ENCODE data around the gene HOXB5. TPM values are rescaled to one million over a fixed set of nuclear protein-coding genes. Genes with fewer than 3 reads are reported as not detected.

HOXB5 gene
- polyA plus RNA-seq (ENCODE audit: insufficient read length in 10 of 10), result 1 to 10 TPM in 8 of 10 donors, under 1 TPM in 2; 0.60 to 7.2 (median 3.0) TPM
- long read RNA-seq, donor 1, partial matches to known transcripts, result 0 of 1 reads
- long read RNA-seq, donor 1, other reads (novel, unspliced or antisense), result 0 of 1 reads
- long read RNA-seq, donor 2, result 0 reads
- long read RNA-seq, donor 3, result 0 reads
- long read RNA-seq, donor 4, partial matches to known transcripts, result 0 of 3 reads
- long read RNA-seq, donor 4, other reads (novel, unspliced or antisense), result 0 of 3 reads
- long read RNA-seq, donor 5, partial matches to known transcripts, result 0 of 3 reads
- long read RNA-seq, donor 5, other reads (novel, unspliced or antisense), result 0 of 3 reads
- long read RNA-seq, donor 6, partial matches to known transcripts, result 0 of 3 reads
- long read RNA-seq, donor 6, other reads (novel, unspliced or antisense), result 0 of 3 reads
- long read RNA-seq, donor 7, result 0 reads
- long read RNA-seq, donor 8, result 0 reads
- long read RNA-seq, donor 9, partial matches to known transcripts, result 0 of 1 reads
- long read RNA-seq, donor 9, other reads (novel, unspliced or antisense), result 0 of 1 reads

DNA sequence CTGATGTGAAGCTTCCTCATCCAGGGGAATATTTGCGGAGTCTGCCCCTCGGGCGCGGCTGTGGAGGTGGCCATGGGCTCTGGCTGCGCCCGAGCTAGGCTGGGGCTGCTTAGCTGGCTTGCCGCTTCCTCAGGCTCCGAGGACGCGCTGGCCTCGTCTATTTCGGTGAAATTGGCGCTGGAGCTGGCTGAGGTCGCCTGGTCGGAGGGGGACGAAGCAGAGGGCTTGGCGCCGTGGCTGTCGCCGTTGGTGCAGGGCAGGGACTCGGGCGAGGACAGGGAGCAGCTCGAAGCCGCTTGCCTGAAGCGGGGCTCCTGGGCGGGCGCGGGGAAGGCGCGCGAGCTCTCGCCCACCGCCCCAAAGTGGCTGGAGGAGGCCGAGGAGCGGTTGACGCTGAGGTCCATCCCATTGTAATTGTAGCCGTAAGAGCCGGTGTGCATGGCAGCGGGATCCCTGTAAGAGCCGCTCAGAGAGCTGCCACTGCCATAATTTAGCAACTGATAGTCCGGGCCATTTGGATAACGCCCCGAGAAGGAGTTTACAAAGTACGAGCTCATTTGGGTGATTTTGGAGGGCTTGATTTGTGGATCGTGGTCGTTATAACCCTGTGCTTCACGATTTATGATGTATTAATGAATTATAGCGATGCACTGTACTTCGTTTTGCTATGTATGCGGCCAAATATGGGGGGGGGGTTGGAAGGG, at the start of gene HOXB5:
HOXB5 (minus strand) TSS at position 654 of the 704 bp plus-strand sequence; CDS start at position 557, 97 bp downstream.
- peak in 1 of 3 donors; percentile 57 for DNase-seq

DNA sequence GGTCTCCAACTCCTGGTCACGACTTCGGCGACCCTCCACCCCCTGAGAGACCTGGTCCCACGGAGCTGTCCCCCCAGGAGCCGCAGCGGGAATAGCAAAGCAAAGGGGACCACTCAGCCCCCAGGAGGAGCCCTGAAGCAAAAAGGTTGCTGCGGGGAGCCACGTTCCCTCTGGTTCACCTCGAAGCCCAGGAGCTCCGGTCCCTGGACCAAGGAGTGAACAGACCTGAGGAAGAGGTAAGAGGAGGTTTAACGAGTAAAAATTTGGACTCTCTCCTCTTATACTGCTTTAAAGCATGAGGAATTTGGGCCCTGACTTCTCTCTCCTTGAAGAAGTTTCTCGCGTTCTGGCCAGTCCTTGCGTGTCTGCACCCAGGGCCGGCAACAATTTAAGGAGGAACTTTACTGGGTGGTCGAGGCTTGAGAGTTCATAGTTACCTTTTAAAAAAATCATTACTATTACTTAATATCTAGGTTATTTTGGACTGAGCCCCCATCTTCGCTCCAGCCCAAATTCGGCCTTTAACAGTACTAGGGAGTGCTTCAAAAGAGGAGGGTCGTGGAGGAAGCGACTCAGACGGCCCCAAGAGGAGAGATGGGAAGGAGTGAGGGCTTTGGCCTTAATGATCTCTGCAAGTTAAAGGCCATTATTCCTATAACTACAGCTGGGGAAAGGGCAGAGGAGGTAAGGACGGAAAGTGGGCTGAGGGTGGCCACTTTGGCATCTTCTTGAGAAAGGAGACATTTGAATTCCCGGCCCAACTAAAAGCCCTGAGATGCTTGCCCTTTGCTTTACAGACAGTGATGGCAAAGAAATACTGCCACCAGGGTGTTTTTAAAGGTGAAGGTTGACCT, 49.5 kb upstream of the HOXB5 start:
- DNase-seq, result no peak

DNA sequence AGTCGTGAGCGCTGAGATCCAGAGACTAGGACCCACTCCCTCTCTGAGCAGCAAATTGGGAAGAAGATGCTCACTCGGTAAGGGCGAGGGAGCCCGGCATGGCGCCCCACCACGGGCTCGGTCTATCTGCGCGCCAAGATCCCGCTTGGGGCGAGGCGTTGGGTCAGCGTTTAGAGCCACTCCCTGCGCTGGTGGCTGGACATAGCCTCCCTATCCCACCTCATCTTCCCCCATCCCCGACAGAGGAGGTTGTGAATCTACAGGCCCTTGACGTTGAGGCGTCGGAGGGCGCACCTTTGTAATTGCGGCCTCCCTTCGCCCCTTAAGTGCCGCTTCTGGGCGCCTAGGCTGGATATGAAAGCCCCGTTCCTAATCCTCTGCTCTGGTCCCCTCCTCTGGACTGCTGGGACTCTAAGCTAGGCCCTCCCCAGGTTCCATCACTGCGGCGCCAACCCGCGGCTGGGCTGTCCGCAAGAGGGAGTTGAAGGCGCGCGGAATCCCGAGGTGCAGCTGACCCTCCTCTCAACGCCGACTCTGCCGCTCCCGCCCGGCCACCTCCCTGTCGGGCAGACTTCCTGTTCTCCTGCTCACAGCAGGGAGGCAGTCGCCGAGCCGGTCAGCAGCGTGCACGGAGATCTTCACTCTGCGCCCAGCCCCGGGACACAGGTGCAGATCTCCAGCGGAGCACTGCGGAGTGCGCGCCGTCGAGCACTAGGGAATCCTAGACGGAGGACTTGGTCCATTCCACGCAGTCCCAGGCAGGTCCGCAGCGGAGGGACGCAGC, 48.7 kb upstream of the HOXB5 start:
- DNase-seq, result no peak

DNA sequence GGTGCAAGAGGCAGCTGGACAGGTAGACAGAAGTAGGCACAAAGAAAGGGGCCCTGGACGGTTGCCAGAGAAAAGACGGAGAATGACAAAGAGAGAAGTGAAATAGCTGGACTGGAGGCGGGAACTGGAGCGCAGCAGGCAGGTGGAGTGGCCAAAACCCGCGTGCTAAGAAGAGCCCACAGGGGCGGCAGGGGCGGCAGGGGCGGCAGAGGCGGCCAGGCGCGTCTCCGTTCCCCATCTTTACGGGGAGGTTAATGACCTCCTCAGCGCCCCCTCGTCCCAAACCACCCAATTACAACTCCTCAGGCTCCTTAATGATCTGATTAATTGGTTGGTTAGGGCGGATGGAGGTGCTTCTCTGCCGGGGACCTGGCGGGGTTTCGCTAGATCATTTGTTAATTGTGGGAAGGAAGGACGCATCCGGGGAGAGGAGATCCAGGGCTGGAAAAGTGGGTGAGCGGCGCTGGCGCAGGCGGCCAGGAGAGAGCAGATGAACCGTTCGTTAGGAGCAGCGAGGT, 48.0 kb upstream of the HOXB5 start:
- no peak for DNase-seq

DNA sequence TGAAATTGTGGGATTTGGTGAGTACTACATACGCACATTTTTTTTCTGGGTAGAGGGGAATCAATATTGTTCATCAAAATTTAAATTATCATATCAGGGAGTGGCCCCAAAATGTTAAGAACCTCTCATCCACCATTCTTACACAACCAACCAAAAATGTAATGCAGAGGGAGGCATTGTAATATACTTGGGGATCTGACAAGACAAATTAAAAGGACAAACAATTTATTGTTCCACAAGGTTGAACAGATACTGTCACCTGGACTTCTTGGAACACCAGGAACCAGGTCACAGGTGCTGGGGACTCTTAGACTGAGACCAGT, 47.2 kb upstream of the HOXB5 start:
- DNase-seq, result no peak

DNA sequence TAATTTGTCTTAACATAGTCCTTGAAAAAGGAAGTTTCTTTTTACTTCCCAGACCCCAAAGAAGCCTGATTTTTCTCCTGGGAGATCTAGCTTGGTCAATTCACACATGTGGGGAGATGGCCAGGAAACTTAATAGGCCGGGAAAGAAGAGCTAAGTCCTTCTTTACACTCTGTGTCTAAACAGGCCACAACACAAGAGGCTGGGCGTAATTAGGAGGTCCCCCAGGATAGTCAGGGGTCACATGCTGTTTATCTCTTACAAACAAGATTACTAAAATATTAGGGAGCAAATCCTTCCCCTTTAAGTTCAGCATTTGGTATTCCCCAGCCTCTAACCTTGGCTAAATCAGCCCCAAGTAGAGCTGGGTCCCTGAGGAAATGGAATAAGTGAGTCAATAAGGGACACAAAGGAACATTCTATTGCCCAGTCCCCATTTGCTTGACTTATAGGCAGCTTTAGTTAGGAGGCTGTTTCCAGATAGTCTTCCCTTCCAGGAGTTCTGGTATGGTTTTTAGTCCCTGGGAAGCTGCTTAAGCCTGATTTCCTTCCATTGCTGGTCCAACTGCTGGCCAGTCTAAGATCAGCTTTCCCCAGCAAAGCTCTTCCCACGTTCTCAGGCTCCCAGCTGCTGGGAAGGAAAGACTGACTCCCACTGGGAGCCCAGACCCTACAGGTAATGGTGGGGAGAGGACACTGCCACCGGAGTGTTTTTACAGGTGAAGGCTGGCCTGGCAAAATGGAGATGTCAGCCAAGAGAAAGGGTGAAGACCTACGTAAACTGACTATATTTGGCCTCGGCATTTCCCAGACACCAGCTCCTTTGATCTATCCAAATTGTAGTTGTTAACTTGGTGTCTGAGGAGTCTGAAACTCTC, 46.6 kb upstream of the HOXB5 start:
- DNase-seq, result no peak

DNA sequence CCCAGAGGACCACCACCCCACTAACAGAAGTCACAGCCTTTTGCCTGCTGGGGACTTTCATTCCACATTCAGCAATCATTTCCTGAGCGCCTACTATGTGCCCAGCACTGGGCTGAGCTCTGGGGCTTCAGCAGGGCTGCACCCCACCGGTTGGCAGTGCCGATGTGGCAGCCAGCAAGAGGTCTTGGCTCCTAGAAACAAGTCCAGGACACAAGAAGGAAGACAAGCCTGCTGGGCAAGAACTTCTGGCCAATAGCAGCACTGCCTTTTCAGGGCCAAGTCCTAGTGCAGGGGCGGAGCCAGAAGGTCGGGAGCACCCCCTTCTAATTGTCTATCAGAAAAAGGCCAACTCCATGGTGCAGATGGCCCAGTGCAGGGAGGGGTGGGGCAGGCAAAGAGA, 45.6 kb upstream of the HOXB5 start:
- DNase-seq, result no peak

DNA sequence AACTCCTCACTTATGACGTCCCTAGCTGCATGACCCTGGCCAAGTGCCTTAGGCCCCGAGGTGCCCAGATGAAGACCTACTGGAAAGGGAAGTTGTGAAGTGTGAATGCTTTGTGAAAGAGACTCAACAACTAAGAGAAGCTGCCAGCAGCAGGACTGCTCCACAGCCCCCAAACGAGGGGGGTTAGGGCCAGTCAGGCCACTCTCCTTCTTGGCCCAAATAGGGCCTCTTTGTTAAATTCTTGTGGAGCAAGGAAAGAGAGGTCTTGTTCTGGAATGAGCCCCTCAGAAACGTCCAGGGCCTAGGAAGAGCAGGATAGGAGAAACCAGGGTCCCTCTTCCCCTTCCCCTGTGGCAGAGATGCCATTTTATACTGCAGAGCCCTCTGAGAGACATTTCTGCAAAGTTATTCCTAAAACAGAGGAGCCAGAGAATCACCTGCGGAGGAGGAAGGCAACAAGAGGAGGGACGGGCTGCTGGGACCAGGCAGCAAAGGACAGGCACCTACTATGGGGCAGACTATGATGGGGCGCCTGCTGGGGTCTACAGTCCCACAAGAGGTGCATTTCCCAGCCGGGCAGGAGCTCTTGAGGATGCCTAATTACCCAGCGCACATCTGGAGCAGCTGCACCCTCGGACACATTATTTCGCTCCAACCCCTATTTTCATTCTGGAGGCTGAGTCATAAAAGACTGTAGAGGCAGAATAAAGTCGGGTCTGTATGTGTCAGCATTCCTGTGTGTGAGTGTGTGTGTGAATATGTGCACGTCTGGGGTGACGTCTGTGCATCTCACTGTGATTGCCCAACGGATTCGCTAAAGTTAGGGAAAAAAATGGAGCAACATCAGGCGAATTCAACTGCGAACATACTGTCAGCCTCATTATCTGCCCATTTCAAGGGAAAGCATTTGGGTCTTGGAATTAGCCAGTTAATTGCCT, 44.0 kb upstream of the HOXB5 start:
- peak in 1 of 3 donors; percentile 80 for DNase-seq

DNA sequence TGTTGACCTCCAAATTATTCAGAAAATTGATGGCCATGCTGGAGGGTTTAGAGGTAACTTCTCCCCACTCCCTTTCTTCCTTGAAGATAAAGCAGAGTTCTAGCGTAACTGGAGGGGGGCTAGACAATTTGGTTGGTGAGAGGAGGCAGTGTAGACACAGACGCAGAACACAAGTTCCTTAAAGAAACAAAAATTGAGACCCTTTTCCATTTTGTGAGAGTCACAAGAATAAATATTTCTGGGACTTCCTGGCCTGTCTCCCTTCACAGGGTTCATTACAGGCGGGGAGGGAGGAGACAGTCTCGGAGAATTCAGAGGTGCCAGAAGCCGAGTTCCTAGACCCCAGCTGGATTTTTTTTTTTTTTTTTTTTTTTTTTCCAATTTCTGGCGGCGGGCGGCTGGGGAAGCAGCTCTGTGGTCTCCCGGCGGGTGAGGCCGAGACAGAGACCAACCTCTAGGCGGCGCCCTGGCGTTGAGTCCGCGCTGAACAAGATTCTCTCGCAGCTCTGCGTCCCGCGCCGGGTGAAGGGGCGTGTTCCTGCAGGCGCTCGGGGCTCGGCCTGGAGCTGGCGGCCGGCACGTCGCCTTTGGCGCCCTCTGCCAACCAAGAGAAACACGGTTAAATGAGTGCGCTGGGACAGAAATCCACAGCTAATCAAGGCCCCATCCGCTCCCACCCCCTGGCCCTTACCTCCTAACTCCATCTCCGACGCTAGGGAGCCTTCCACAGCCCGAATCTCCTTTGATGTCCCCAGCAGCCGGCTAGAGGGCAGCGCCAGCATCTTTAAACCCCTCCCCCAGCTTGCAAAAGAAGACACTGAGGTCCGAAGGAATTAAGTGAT, 42.8 kb upstream of the HOXB5 start:
- peak; percentile 46 to 77 (median 64) for DNase-seq

DNA sequence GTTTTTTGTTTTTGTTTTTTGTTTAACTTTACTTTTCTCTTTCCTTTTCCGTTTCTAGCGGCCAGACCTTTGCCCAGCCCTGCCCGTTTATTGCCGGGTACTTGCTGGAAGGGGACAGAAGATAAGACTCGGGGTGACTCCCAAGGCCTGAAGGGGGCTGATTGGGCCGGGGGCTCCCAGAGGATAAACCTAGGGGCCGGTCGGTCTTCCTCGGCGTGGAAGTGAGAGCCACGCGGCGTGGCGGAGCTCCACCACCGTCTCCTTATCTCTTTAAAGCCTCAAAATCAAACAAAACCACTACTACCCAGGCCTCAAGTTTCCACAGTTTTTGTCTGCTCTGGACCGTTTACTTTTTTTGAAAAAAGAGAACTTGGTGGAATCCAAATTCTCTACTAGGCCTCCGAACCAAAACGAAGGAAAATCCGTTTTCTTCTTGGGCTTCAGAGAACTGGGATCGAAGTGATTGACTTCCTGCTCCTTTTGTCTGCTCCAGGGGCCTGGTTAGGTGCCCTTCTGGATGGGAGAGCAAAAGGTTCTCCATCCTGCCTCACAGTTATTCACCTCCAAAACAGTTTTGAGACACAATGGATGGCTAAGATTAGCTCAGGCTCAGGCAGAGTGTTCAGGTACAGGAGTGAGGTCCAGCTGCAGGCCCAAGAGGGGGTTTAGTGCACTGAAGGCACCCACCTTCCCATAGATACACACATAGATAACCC, 41.1 kb upstream of the HOXB5 start:
- peak in 1 of 3 donors; percentile 9 for DNase-seq

DNA sequence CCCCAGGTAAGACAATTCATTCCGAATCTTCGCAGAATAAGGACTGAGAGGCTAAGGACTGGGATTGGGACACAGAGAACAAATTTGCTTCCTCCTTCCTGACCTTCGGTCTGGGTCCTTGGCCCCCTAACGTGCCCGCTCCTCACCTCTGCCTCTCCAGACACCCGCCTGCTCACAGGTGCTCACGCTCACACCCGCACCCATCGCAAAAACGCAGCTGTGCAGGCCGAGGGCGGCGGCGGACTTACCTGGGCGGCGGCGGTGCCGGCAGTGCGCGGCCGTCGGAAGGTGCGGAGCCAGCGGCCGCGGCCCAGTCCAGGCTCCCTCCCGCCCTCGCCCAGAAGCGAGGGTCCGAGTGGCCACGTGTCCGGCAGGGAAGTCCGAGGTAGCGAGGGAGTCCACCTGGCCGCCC, 39.7 kb upstream of the HOXB5 start:
- no peak for DNase-seq

DNA sequence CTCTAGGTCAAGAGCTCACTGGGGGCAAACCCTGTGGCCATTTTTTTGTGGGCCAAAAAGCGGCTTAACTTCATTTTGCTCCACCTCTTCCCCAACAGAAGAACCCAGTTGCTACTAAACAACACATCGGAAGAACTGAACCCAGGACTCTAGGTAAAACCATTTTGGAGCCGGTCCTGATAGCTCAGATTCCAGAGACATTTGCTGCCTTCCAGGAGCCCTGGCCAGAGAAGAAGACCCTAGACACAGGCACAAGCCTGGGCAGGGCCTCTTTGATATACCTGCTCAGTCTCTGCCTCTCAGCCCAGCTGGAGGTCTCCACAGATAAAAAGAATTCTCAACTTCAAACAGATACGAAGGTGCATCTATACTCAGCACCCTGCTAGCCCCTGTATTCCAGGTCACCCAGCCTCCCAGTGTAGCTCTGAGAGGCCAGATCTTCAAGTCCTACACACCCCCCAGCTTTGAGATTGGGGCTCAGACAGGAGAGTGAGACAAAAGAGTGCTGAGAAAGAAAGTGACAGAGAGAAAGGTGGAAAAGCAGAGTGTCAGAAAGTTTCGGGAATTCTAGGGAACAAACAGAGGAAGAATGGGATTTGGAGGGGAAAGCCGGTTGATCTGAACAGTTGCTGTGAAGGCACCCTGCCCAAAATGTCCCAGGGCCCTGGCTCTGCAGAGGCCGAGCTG, 39.1 kb upstream of the HOXB5 start:
- no peak for DNase-seq

DNA sequence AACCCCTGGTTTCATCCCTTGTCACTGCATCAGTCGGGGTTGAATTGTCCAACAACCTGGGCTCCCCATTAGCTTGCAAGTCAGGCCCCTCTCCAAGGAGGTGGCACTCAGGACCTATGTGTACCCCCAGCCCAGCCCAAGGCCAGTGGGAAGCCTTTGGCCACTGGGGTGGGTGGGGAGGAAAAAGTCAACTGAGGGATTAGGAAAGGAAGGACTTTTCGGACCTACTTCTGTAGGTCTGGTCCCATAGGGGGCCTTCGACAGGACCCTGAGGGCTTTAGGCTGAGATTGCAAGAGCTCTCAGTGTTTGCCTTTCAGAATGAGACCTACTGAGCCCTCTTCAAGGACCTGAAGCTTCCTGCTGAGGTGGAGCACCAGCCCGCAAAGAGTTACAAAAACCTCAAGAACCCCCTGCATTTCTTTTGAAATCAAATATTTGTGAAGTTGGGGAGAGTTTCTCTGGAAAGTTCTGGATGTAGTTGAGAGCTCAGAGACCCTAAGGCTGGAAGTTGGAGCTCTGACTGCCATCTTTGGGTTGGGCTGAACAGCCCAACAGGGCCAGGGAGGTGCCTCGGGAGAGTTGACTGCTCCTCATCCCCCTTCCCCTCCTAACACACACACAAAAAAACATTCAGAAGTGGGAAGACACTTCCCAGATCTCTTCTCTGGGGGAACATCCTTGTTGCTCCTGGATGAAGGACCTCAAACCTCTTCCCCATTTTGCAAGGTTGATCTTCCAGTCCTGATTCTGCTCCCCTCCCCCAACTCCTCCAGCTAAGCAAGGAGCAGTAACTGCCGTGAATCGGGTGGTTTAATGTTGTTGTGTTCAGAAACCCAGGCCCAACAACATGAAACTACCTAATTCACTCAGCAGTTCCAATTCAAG, 38.4 kb upstream of the HOXB5 start:
- DNase-seq, result no peak

DNA sequence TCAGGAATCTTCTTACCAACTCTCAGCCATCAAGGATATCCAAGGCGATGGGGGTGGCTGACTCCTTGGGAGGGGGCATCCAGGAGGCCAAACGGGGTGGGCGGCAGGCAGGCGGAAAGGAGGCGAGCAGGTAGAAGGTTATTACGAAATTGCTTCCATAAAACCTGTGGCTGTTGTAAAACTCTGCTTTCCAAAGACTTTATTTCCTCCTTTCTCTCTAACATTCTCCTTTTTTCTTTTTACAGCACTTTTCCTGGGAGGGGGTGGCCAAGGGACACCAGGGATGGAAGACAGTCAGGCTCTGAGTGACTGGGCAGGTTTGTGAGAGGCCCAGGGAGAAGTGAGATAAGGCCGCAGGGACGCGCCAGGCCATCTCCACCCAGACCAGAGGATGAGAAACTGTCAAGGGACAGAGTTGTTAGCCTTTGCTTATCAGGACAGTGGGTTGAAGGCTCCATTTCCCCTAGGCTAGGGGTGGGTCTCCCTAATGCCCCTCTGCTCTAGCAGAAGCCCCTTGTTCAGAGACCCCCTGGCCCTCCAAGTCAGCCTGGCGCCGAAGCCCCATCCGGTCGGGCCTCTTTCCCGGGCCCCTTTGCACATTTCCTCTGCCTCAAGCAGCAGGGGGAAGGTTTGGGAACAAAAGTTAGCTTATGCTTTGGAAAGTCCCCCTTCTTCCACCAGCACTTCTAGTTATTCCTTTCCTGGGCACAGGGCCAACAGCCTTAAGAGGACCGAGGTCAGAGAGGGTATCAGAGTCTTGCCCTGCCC, 37.5 kb upstream of the HOXB5 start:
- DNase-seq, result no peak

All from muscle of back (tissue), 13 donors.